ENCODE data around the gene NEK7.

Gene NEK7

GRCh38 chr1:198147216-198147615 lies 9.6 kb upstream of the NEK7 start:
- no peak for DNase-seq

GRCh38 chr1:198150369-198150768 lies 6.4 kb upstream of the NEK7 start:
- no peak for DNase-seq

DNA sequence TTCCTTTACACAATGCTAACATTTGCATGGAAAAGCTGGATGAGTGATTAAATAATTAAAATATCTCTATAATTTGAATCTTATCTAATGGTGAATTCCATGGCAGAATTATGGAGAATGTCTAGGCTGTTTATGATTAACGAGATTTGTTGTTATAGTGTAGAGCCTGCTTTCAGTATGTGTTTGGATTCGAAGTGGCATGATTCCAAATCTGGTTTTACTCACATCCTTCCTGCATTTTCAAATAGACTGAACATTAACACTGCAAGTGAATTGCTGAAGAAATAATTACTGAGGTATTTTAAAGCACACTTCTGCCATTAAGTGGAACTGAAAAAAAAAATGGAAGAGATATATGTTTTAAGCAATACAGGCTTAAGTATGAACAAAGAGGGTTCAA lies 5.1 kb upstream of the NEK7 start:
- no peak for DNase-seq

GRCh38 chr1:198153103-198153502 lies 3.7 kb upstream of the NEK7 start:
- DNase-seq = no peak

DNA sequence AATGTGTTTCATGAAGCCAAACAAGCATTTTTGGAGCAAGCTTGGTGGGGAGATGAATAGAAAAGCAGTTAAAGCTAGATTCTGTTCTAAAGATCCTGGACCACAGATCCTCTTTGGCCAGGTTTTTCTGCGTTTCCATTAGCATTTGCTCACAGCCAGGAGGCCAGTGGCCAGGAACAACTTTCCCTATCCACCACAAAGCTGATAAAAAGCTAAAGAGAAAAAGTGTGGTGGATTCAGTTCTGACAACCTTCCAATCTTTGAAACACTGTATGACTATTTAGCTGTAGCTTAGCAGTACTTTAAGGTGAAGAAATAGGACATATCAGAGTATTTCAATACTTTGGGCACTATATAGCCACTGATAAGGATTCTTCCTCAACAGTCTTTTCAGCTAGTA lies 3.0 kb upstream of the NEK7 start:
- no peak for DNase-seq

DNA sequence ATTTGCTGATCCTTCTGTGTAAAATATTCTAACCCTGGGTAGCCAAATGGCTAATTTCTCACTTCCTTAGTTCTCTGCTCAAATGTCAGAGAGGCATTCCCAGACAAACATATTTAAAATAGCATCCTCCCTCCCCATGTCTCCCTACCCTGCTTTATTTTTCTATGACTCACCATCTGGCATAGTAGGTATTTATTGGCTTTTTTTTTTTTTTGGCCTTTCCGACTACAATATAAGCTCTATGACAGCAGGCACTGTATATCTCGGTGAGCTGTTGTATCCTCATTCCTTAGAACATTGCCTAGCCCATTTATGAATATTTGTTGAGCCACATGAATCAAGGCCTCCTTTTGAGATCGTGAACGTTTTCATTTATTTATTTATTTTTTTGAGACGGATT lies 1.5 kb upstream of the NEK7 start:
- no peak for DNase-seq

DNA sequence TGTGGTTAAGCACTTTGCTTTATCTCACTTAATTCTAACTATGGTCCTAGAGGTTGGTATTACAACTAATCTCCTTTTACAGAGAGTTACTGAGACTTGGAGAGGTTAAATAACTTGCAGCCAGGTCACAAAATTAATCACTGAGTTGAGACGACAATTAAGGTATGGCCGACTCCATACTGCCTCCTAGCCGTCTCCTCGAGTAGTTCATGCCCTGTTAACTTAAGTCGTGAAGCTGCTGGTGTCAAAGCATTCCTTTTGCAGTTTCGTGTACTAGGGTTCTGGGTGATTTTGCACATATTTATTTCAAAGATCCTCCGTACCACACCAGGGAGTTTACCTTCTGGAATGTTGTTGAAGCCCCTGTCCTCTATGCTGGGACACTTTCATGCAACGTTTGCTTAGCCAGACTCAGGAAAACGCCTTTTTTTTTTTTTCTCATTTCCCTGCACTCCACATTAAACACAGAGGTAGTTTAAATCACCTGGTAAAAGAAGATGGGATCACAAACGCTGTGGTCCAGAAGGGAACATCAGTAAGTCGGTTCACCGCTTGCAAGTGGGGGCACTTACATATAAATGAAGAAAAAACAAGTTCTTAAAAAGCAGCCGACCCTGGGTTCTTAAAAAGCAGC lies 570 bp upstream of the NEK7 start:
- peak; percentile 46 for DNase-seq

DNA sequence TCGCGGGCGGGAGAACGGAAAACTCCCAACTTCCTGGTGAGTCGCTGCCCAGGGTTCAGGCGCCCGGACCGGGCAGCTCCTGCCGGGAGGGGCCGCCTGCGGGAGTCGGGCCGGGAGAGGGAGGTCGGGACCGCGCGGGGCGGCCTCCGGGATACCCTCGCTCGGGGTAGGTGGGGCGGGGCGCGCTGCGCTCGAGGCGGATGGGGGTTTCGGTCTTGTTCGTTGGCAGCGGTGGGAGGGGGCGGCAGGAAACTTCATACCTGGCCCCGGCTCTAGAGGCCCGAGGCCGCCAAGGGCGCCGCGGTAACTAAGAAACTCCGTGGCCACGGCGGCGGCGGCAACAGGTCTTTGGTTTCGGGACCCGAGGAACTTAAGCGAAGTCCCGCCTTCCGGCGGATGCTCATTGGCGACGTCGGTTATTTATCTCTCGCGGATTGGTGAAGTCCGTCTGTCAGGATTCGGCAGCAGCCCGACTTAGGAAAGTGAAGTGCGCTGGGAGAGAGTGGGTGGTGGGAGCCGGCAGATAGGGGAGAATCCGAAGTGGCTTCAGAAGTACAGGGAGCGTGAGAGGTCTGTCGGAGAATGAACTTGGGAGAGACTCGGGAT lies 546 bp downstream of the NEK7 start:
- peak; percentile 70 for DNase-seq

DNA sequence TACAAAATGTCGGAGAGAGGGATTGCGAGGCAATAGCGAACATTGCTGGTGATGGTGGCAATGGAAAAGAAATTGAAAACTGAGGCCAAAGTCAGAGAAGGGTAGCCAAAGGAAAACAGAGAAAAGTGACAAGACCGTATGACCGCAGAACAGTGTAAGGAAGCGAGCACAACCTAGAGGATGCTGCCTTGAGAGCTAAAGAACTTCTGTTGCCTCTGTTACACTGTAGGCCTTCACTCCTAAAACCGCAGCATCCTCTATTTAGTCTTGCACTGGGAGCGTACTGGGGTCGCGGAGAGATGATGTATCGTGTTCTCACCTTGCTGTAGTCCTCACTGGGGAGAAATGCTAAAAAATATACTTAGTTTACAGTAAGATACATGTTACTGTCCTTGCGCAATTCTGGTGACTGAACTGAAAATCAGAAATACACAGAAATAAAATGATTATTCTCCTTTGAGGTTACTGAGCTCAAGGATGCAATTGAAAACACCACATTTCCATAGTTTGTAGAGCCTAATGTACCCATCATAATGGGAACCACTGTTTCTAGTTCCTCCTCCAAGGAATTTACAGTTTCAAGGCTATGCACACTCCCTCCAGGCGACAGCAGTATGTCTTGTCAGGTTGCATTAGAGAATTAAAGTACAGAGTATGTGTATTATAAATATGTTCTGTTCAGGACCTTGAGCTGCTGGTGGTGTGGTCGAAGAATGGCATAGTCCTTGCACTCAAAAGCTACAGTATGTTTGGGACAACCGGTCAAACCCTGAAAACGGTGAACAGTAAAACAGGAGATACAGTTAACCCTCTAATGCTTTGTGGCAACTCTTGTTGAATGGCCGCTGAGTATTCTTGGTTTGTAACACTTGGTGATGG lies 1.3 kb downstream of the NEK7 start:
- DNase-seq = peak; percentile 23

DNA sequence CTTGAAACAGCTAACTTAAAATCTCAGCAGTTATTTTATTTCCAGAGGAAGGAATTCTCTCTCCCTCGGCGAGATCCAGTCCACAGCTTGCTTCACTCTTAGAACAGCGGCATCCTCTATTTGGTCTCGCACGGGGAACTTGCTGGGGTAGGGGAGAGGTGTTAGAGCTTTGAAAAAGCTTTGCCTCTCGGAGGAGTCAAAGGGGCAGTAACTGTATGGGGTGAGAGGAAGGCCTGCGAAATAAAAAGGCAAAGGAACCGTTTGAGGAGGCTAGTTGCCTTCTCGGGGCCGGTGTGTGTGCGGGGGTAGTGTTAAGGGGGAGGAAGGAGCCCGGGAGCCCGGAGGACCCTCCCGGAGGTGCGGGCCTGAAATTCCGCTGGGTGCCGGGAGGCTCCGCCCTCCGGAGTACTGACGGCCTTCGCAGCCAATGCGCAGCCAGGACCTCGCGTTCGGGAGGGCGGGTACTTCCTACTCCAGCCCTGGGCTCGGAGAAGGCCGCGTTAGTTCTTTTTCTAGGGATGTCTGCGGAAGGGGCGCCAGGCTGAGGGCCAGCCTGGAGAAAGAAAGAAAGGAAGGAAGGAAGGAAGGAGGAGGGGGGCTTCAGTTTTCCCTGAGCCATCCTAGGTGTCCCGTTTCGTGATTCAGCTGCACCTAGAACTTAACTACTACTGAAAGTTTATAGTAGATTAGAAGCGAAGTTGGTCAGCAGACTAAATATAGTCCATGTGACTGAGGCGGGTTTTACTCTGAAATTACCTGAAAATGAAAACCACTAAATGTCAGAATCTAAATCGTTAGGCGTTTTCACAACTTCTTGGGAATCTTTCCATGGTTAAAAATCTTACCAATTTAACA lies 2.2 kb downstream of the NEK7 start:
- peak; percentile 66 for DNase-seq

- DNase-seq = no peak
Observed at GRCh38 chr1:198160222-198160621, 3.4 kb downstream of the NEK7 start.

- no peak for DNase-seq
Observed at GRCh38 chr1:198160946-198161614, 4.3 kb downstream of the NEK7 start.

GRCh38 chr1:198161718-198162090 lies 4.9 kb downstream of the NEK7 start:
- DNase-seq = no peak

DNA sequence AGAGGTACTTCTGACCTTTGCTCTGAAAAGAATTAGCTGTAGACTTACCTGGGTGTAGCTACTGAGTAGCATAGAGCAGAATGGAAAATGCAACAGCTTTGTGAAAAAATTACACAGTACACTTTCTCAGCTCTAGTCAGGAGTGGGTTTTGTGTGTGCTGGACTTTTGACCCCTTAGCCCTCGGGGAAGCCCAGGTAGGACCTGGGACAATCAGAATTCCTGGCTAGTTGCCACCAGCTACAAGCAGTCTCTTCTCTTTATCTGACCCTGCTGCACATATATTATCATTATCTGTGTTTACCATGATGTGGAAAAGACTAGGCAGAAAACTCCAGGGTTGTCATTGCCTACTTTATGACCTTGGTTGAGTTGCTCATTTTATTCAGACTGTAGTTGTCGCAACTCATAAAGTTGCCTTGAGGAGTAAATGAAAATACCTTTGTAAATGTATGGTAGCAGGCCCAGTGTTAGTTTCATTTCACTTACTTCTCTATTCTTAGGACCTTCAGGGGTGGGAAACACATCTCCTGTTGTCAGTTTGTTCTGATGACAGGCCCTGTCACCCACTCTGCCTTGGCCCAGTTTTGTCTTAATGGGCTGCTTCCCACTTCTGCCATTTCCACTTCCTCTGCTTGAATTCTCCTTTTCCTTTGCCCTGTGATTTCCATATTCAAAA lies 5.4 kb downstream of the NEK7 start:
- peak; percentile 21 for DNase-seq

DNA sequence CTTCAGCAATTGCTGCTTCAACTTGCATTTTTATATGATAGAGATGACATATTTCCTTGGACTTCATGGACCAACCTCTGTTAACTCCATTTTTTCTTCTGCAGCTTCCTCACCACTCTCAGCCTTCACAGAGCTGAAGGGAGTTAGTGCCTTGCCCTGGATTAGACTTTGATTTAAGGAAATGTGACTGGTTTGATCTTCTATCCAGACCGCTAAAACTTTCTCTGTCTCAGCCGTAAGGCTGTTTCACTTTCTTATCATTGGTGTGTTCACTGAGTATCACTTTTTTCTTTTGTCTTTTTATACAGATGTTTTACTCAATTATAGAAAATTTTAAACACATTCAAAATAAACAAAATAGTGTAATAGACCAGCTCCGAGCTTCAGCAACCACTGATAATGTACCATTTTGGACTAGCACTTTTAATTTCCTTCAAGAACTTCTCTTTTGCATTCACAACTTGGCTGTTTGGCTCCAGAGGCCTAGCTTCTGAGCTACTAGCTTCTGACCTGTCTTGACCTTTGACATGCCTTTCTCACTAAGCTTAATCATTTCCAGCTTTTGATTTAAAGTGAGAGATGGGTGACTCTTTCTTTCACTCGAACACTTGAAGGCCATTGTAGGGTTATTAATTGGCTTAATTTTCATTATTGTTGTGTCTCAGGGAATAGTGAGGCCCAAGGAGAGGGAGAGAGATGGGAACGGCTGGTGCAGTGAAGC lies 9.3 kb downstream of the NEK7 start:
- DNase-seq = no peak

DNA sequence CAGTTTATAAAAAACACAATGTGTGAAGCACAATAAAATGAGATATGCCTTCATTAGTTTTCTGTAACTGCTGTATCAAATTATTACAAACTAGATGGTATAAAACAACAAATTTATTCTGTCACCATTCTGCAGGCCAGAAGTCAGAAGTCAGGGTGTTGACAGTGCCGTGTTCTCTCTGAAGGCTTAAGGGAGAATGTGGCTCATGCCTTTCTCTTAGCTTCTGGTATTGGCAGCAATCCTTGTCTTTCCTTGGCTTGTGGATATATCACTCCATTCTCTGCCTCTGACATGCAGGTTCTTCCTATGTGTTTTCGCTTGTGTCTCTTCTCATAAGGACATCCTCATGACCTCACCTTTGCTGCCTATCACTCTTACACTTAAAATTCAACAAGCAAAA lies 10.1 kb downstream of the NEK7 start:
- DNase-seq = no peak

GRCh38 chr1:198167436-198167934 lies 10.7 kb downstream of the NEK7 start:
- DNase-seq = peak; percentile 43

DNA sequence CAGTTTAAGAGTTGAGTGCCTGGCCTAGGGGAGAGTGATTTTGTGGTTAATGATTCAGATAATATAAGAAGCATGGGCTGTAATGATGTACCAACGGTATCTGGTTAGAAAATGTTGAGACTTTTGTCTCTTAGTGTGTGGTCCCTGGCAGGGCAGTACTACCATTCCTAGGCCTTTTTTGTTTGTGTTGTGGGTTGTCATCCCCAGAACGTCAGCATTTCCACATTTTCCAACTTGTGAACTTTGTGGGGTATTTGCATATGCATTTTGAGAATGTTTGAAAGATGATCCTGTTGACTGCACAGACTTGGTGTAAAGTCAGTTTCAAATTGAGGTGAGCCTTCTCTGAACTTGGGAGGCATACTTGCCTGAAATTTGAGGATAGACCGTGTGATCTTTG lies 11.4 kb downstream of the NEK7 start:
- no peak for DNase-seq

DNA sequence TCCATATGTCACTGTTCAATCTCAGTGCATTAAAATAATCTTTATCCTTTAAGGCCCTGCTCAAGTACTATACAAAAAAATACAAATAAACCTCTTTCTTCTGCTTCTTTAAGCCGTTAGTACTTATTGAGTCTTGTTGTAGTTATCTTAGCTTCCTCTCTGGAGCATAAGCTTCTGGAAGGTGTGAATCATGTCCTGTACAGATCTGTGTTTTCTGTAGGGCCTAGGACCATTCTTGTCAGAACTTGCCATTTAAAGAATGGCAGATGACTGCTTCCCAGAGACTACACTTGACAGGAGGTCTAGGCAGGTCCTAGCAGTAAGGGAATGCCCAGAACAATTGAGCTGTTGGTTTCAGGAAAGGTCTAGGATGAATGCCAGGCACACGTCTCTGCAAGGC lies 12.9 kb downstream of the NEK7 start:
- DNase-seq = no peak

DNA sequence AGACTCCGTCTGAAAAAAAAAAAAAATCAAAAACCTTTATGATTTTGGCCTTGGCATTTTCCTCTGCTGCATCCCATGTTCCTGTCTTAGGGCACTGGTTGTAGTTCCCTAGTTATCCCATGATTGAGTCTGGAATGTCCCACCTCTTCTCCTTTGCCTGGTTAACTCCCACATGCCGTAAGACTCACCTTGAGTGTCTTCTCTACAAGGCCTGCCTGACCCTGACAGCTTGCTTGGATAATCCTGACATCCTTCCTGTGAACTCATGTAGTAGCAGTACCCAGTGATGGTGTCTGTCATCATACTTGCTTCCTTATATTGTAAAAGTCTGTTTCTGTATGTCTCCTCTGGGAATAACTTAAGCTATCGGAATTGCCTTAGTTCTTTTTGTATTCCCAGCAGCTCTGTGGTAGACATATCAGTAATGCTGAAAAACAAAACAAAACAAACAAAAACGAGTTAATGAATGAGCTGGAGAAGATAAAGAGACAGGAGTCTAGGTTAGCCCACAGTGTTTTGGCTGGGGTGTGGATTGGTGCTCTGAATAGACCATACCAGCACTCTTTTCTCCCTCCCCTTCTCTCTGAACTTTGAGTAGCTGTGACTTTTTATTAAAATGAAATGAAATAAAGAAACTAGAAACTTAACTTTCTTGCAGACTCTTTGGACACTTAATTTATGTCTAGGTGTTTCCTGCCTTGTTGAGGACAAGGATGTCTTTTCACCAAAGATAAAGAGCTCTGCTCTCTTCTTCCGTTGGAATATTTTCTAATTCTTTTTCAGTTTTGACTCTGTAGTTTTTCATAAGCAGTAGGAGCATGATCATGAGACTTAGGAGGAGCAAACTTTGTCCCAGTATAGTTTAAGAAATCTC lies 15.1 kb downstream of the NEK7 start:
- DNase-seq = no peak
